Measurements from ENCODE around the gene RFPL3. TPM values are rescaled to one million over a fixed set of nuclear protein-coding genes. Genes with fewer than 3 reads are reported as not detected.
"Not testable (repeated sequence)": the region's sequence is repeated elsewhere in the genome, so short reads cannot be mapped to it uniquely, and the experiment has no call there.

The RFPL3 gene
- polyA plus RNA-seq, 5 donors, result 0.15 to 0.22 TPM; not detected in 3

DNA sequence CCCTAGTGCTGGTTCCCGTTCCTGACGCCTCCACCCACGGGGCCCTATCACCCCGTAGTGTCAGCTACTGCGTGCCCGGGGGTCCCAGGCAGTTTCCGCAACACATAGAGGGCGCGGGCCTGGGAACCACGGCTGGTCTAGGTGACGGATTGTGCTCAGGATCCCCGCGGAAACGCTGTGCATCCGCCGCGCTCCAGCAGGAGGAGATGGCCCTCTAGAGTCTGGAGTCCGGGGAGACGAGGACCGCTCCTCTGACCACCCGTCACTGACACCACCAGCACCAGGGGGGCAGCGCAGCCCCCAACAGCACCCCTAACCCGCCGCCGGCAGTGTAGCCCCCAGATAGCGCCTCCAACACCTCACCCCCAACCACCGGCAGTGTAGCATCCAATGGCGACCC is 4.4 kb upstream of the RFPL3 start:
- DNase-seq, result no peak

DNA sequence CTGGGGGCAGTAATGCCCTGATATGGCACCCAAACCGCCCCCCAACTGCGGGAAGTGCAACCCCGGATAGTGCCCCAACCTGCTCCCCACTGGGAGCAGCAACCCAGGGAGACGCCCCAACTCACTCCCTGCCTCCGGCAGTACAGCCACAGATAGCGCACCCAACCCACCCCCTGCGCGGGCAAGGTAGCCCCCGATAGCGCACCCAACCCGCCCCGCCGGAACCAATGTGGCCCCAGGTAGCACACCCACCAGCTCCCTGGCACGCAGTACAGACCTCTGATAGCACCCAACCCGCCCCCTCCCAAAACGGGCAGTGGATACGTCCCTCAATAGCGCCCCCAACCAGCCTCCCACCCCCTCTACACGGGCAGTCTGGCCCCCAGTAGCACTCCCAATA is 3.8 kb upstream of the RFPL3 start:
- DNase-seq, result no peak

- no peak for DNase-seq
Observed at GRCh38 chr22:32354360-32355351, 3.0 kb upstream of the RFPL3 start.

DNA sequence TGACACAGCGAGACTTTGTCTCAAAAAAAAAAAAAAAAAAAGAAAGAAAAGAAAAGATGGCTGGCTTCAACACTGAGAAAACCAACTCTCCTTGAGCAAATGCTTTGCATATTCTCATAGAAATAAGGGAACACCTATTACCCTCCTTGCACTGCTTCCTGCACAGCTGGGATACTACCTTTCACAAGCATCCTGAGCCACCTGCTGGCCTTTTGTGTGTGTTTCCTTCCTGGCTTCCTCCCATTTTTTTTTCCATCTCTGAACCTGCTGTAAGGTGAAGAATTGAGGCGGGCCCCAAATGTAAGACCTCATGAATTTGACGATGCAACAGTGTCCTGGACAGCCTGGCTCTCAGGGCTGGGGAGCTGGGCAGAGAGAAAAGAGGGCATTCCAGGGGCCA is 1.9 kb upstream of the RFPL3 start:
- no peak for DNase-seq

- DNase-seq, result not testable (repeated sequence)
Observed at GRCh38 chr22:32360096-32360495, 2.4 kb downstream of the RFPL3 start.

- no peak for DNase-seq
Observed at GRCh38 chr22:32361257-32361656, 3.6 kb downstream of the RFPL3 start.

DNA sequence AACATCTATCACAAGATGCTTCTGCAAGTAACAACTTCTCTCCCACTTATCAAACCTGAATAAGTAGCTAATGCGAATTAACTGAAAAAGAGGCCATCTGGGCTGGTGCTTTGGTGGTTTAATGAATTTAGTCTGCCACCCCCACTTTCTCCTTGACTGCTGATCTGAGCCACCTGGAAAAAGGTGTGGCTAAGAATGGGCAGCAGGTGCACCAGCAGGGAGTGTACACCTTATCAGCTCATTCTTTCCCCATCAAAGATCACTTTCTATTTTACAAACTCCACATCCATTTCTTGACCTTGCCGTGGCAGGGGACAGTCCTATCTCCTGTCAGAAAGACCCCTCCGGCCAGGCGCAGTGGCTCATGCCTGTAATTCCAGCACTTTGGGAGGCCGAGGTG is 6.5 kb downstream of the RFPL3 start:
- DNase-seq, result no peak

DNA sequence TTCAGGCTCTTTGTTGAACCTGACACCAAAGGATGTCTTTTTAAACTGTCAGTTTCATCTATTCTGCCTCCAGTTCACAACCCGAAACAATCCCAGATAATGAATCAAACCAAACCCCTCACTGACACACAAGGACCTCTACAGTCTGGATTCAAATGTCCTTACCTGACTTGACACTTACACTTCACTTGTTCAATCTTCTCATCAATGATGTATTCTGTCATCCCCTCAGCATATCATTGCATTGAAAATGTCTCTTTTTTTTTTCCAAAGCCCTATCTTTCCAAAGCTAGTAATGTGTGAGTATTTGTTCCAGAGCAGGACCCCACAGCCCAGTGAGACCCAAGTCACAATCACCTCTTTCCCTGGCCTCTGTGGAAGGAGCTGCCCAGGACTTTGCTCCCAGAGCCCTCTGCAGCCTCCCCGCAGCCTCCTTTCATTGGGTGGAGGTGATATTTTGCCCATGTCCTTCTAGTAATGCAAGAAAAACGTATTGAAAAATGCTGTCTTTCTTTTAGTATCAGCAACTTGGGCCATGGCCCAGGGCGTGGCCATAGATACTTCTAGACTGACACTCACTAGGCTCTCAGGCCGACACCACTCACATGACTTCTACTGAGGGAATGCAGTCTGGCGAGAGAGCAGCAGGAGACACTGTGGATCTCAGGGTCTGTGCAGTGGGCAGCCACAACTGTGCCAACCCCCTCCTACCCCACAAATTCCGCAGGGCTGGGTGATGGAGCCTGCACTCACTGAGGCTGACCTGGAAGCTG is 18.2 kb downstream of the RFPL3 start:
- DNase-seq, result no peak

- DNase-seq, result no peak
Observed at GRCh38 chr22:32376681-32377080, 19.0 kb downstream of the RFPL3 start.

DNA sequence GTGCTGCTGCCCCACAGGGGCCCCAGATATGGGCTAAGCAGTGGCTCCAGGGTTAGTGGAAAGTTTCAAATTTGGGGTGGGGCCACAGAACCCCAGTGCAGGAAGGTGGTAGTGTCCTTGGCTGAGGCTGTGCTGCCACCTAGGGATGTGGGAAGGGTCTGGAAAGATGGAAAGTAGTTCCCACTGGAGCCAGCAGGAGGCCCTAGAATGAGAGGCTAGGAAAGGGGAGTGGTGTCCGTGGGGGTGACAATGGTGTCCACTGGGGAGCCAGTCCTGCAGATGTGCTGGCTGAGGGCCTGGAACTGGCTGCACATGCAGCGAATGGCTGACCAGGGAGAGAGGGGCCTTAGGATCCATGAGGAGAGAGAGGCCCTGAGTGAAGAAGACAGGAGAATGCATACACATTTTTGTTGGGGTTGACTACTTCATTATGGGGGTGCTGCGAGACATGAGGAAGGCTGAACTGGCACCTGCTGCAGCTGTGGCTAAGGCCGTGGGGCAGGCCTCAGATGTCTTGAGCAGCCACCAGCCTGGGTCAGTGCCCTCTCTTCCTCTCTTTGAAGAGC is 21.1 kb downstream of the RFPL3 start:
- DNase-seq, result no peak

- DNase-seq, result no peak
Observed at GRCh38 chr22:32380991-32381390, 23.3 kb downstream of the RFPL3 start.

DNA sequence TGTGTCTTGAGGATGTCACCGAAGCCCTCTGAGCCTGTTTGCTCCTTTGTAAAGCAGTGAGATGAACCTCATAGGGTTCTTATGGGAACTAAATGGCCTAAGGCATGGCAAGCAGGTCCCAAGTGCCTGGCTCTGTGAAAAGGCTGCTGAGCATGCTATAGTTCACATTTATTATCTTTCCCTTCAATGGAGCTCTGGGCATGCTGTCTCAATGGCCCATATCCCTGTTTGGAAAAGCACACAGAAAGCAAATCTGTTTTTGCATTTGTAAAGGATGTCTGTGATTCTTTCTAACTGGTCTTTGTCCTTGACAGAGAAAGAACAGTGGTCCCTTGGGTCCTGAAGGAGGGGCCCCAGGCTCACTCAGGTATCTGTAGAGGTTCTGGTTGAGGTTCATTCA is 28.0 kb downstream of the RFPL3 start:
- no peak for DNase-seq

DNA sequence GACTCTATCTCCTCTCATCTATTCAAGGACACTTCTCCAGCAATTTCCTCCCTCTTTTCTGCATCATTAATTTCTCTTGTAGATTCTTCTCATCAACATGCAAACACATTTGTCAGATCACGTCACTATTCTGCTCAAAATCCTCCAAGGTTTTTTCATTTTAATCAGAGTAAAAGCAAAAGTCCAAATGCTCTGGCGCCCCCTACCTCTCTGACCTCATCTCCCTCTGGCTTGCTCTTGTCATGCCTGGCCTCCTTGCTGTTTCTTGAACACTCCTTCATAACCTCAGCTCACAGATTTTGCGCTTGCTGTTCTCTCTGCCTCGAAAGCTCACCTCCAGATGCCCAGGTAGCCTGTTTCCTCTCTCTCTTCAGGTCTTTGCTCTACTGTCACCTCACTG is 32.0 kb downstream of the RFPL3 start:
- no peak for DNase-seq

GRCh38 chr22:32395107-32395506 is 37.4 kb downstream of the RFPL3 start:
- DNase-seq, result no peak

DNA sequence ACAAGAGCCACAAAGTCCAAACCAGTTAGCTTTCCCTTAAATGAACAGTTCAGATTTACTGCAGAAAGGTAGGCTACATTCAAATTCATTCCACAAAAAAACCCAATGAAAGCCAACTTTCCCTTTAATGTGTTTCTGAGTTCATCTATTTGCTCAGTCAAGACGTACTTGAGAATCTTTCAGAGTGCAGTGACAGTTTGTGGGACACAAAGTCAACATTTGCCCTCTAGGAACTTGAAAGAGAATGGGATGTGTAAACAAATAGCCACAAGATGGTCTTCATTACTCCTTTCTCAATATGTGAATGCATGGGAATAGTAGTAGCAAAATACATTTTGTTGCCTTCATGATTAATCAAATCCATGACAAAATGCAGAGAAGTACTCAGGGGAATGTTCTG is 38.6 kb downstream of the RFPL3 start:
- DNase-seq, result no peak

DNA sequence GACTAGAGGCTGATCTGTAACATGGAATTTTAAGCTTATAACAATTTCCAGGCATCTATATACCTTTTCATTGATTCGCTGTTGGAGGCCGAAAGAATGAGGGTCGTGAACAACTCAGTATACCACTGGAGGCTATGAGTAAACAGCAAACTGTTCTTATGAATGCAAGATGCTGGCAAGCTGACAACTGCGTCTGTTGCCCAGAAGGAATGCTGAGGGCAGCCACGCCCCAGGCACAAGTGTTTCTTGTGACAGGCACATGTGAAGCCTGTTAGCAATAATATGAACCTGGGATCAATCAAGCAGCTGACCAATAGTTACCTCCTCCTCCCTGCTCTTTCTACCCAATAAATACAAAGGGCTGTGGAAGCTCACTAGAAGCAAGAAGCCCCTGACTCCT is 39.1 kb downstream of the RFPL3 start:
- DNase-seq, result no peak

- no peak for DNase-seq
Observed at GRCh38 chr22:32401486-32401885, 43.8 kb downstream of the RFPL3 start.

GRCh38 chr22:32404021-32404420 is 46.4 kb downstream of the RFPL3 start:
- no peak for DNase-seq

GRCh38 chr22:32407312-32407711 is 49.6 kb downstream of the RFPL3 start:
- DNase-seq, result no peak

DNA sequence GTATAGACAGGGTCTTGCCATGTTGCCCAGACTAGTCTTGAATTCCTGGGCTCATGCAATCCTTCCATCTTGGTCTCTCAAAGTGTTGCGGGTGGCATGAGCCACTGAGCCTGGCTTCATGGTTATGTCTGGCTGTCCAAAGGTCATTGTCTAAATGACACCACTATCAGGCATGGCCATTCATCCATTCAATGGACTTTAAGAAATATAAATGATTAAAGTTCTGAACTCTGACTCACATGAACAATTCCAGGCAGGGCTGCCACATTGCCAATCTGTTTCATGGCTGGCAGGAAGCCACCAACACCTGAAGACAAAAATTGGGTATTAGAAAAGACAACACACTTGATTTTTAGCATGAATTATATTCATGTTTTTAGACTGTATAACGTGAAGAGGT is 50.3 kb downstream of the RFPL3 start:
- DNase-seq, result no peak

GRCh38 chr22:32409977-32410376 is 52.3 kb downstream of the RFPL3 start:
- no peak for DNase-seq

- no peak for DNase-seq
Observed at GRCh38 chr22:32410459-32410858, 52.8 kb downstream of the RFPL3 start.

Measured in right lung (tissue), 5 donors.